ENCODE results near the gene SIAH3. TPM values are rescaled to one million over a fixed set of nuclear protein-coding genes. Genes with fewer than 3 reads are reported as not detected.
"Not testable (repeated sequence)": the region's sequence is repeated elsewhere in the genome, so short reads cannot be mapped to it uniquely, and the experiment has no call there.

Gene SIAH3
- total RNA-seq, 1 experiment from 2014 or later: not detected

DNA sequence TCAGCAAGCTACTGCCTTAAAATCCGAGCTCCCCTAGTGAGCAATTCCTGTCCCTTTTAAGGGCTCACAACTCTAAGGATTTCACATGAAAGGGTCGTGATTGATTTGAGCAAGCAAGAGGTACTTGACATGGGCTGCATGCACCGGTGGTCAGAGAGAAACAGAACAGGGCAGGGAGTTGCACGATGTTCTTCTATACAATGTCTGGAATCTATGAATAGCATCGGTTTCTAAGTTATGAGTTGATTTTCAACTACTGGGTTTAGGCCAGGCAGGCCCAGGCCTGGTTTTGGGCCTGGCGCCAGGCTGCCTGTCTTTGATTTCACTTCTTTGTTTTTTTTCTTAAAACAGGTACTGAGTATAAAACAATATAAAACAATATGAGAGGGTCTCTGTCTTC is 19.6 kb upstream of the SIAH3 start:
- H3K79me2 ChIP-seq (ENCODE audit: insufficient read depth, low read length); H4K20me1 ChIP-seq (ENCODE audit: insufficient read depth); intact Hi-C loops (cut with micrococcal nuclease); H3K9me3 ChIP-seq (ENCODE audit: control insufficient read depth in 1 of 2, insufficient read depth in 1 of 2, low read depth in 1 of 2, low read length in 2 of 2); RAD21 ChIA-PET (ENCODE audit: low non-redundant PET in 1 of 2, low total read pairs in 2 of 2, uncharacterized antibody in 2 of 2, unreplicated experiment in 2 of 2); DNase-seq (ENCODE audit: low read depth, low spot score); POLR2A ChIA-PET; H3K4me3 ChIP-seq (replicated peaks in 1 of 2; ENCODE audit: low read depth in 1 of 2, low read length in 2 of 2); H3K36me3 ChIP-seq (ENCODE audit: control insufficient read depth in 1 of 2, insufficient read depth in 2 of 2, low read length in 2 of 2); H3K27ac ChIP-seq (ENCODE audit: low read depth, low read length); H3K27me3 ChIP-seq (ENCODE audit: insufficient read depth, low read length); BruUV-seq (replicated peaks); H3K4me2 ChIP-seq (ENCODE audit: low read length); ATAC-seq; H3K9me2 ChIP-seq (ENCODE audit: insufficient read depth); H2AFZ ChIP-seq (ENCODE audit: low read depth, low read length, poor library complexity, severe bottlenecking); H3K9ac ChIP-seq (ENCODE audit: low read length): not testable (repeated sequence)
- CTCF ChIA-PET: interaction anchor here (0.8 kb wide), 1 partner anchor 8 kb away, joined by 3 read pairs; no protein-coding TSS in a partner anchor
- peaks cover 17 to 36% of the 10 kb centered on the region in 2 experiments for H3K4me1 ChIP-seq (ENCODE audit: control insufficient read depth in 1 of 2, insufficient read depth in 2 of 2, low read length in 2 of 2)

DNA sequence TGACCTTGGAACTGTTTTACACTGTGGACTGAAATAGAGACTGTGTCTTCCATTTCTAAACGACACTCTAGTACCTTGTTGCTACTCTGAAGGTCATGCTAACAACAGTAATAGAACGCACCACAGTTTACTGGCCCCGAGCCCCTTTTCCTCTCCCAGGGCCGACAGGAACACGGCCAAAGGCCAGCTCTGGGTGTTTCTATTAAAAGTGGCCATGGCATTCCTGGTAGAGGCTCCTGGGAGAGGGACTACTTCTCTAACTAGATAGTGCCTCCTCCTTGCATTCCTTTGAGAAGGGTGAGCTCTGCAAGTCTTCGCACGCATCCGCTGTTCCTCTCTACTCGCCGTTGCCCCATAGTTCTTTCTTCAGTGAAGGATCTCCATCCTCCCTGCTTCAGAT is 18.7 kb upstream of the SIAH3 start:
- intact Hi-C loops (cut with micrococcal nuclease): no loop called here
- ChIA-PET POLR2A (no interaction called here), CTCF (no interaction called here), RAD21 (ENCODE audit: low non-redundant PET in 1 of 2, low total read pairs in 2 of 2, uncharacterized antibody in 2 of 2, unreplicated experiment in 2 of 2) (no interaction called here)
- no TSS peak for BruUV-seq (replicated peaks)
- no peaks in the 10 kb centered on the region for H3K79me2 ChIP-seq (ENCODE audit: insufficient read depth, low read length)
- no peaks in the 10 kb centered on the region for H3K9me2 ChIP-seq (ENCODE audit: insufficient read depth)
- H3K4me2 ChIP-seq (ENCODE audit: low read length): no peak overlapping the region
- ATAC-seq: no peak
- H3K36me3 ChIP-seq (ENCODE audit: control insufficient read depth in 1 of 2, insufficient read depth in 2 of 2, low read length in 2 of 2): no peaks in the 10 kb centered on the region
- H3K4me1 ChIP-seq (ENCODE audit: control insufficient read depth in 1 of 2, insufficient read depth in 2 of 2, low read length in 2 of 2): peaks cover 15 to 28% of the 10 kb centered on the region in 2 experiments
- no peak overlapping the region for H3K9ac ChIP-seq (ENCODE audit: low read length)
- no peaks in the 10 kb centered on the region for H4K20me1 ChIP-seq (ENCODE audit: insufficient read depth)
- no peak for TF ChIP-seq CEBPB (IDR thresholded peaks at IDR 0.05; ENCODE audit: low read depth)
- TF ChIP-seq POLR2A (IDR thresholded peaks at IDR 0.05; ENCODE audit: borderline replicate concordance, extremely low read depth, insufficient read depth, insufficient read length): no peak
- TF ChIP-seq SRF (IDR thresholded peaks at IDR 0.05; ENCODE audit: low read depth): no peak
- TF ChIP-seq RAD21 (IDR thresholded peaks at IDR 0.05; ENCODE audit: low read depth): no peak
- no peaks in the 10 kb centered on the region for H3K9me3 ChIP-seq (ENCODE audit: control insufficient read depth in 1 of 2, insufficient read depth in 1 of 2, low read depth in 1 of 2, low read length in 2 of 2)
- no peaks in the 10 kb centered on the region for H3K27me3 ChIP-seq (ENCODE audit: insufficient read depth, low read length)
- no peak overlapping the region for H3K27ac ChIP-seq (ENCODE audit: low read depth, low read length)
- H2AFZ ChIP-seq (ENCODE audit: low read depth, low read length, poor library complexity, severe bottlenecking): no peak overlapping the region
- no peak overlapping the region for H3K4me3 ChIP-seq (replicated peaks in 1 of 2; ENCODE audit: low read depth in 1 of 2, low read length in 2 of 2)
- DNase-seq (ENCODE audit: low read depth, low spot score): no peak

DNA sequence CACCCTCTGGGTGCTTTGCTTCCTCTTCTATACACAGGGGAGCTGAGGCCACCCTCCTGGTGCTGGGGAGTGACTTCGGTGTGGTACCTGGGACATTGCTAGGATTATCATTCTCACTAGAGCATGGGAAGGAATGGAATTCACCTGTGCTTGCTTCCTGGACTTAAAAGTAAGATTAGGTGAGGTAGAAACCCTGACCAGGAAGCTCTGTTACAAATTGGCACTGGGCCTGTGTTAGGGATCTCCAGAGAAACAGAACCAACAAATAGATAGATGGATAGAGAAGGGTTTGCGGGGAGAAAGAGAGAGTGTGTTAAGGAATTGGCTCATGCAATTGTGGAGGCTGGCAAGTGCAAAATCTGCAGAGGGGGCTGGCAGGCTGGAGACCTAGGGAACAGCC is 13.9 kb upstream of the SIAH3 start:
- Histone ChIP-seq H3K9me3 (ENCODE audit: control insufficient read depth in 1 of 2, insufficient read depth in 1 of 2, low read depth in 1 of 2, low read length in 2 of 2) (no peaks in the 10 kb centered on the region), H3K79me2 (ENCODE audit: insufficient read depth, low read length) (no peaks in the 10 kb centered on the region), H3K27ac (ENCODE audit: low read depth, low read length) (no peak overlapping the region), H3K4me3 (replicated peaks in 1 of 2; ENCODE audit: low read depth in 1 of 2, low read length in 2 of 2) (no peak overlapping the region), H3K4me1 (ENCODE audit: control insufficient read depth in 1 of 2, insufficient read depth in 2 of 2, low read length in 2 of 2) (no peaks in the 10 kb centered on the region), H3K4me2 (ENCODE audit: low read length) (no peak overlapping the region), H3K27me3 (ENCODE audit: insufficient read depth, low read length) (0 out of 2 replicates have a peak, but pooled peaks cover 8% of the 10 kb centered on the region), H3K9me2 (ENCODE audit: insufficient read depth) (no peaks in the 10 kb centered on the region), H3K9ac (ENCODE audit: low read length) (no peak overlapping the region), H4K20me1 (ENCODE audit: insufficient read depth) (no peaks in the 10 kb centered on the region), H2AFZ (ENCODE audit: low read depth, low read length, poor library complexity, severe bottlenecking) (no peak overlapping the region), H3K36me3 (ENCODE audit: control insufficient read depth in 1 of 2, insufficient read depth in 2 of 2, low read length in 2 of 2) (no peaks in the 10 kb centered on the region)
- CTCF ChIA-PET: interaction anchor here (1.2 kb wide), 1 partner anchor 14 kb away, joined by 3 read pairs; no protein-coding TSS in a partner anchor
- RAD21 ChIA-PET (ENCODE audit: low non-redundant PET in 1 of 2, low total read pairs in 2 of 2, uncharacterized antibody in 2 of 2, unreplicated experiment in 2 of 2): no interaction called here
- ATAC-seq (no peak), DNase-seq (ENCODE audit: low read depth, low spot score) (no peak)
- intact Hi-C loops (cut with micrococcal nuclease): no loop called here
- POLR2A ChIA-PET: interaction anchor here (0.8 kb wide), 1 partner anchor 8 kb away, joined by 3 read pairs; no protein-coding TSS in a partner anchor
- no TSS peak for BruUV-seq (replicated peaks)
- TF ChIP-seq, protein P1, sequence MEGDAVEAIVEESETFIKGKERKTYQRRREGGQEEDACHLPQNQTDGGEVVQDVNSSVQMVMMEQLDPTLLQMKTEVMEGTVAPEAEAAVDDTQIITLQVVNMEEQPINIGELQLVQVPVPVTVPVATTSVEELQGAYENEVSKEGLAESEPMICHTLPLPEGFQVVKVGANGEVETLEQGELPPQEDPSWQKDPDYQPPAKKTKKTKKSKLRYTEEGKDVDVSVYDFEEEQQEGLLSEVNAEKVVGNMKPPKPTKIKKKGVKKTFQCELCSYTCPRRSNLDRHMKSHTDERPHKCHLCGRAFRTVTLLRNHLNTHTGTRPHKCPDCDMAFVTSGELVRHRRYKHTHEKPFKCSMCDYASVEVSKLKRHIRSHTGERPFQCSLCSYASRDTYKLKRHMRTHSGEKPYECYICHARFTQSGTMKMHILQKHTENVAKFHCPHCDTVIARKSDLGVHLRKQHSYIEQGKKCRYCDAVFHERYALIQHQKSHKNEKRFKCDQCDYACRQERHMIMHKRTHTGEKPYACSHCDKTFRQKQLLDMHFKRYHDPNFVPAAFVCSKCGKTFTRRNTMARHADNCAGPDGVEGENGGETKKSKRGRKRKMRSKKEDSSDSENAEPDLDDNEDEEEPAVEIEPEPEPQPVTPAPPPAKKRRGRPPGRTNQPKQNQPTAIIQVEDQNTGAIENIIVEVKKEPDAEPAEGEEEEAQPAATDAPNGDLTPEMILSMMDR (IDR thresholded peaks at IDR 0.05 in 2 of 3, conservative IDR thresholded peaks at IDR 0.05 in 1 of 3; ENCODE audit: borderline replicate concordance in 1 of 3, insufficient read depth in 1 of 3, low read depth in 2 of 3, low read length in 2 of 3): no peak
- no peak for TF ChIP-seq ZNF274 (IDR thresholded peaks at IDR 0.05; ENCODE audit: low read depth, low read length)
- TF ChIP-seq RAD21 (IDR thresholded peaks at IDR 0.05; ENCODE audit: low read depth): no peak
- TF ChIP-seq EZH2 (IDR thresholded peaks at IDR 0.05): no peak
- TF ChIP-seq ELF1 (IDR thresholded peaks at IDR 0.05; ENCODE audit: borderline replicate concordance, low read depth): no peak
- no peak for TF ChIP-seq POLR2AphosphoS5 (IDR thresholded peaks at IDR 0.05; ENCODE audit: low read depth, low read length)
- no peak for TF ChIP-seq EGR1 (IDR thresholded peaks at IDR 0.05; ENCODE audit: low read depth)
- no peak for TF ChIP-seq SRF (IDR thresholded peaks at IDR 0.05; ENCODE audit: low read depth)
